GM12892 (cell line): Measurements from ENCODE around the gene RAET1L.
"Not testable (repeated sequence)": the region's sequence is repeated elsewhere in the genome, so short reads cannot be mapped to it uniquely, and the experiment has no call there.

Experiments used
- DNase-seq: peaks from one replicate; pipeline ENCODE4 v3.0.0; 2011; ENCODE audit not compliant: insufficient read length
- FAIRE-seq: peaks from 2 replicates; lab custom pipeline; 2011; peaks lifted over from hg19 to GRCh38; lab: Jason Lieb, UNC
- POLR2A ChIP-seq: IDR thresholded peaks from 2 replicates; pipeline ENCODE4 v1.6.1; 2011; ENCODE audit warnings: low read depth, low read length, control low read depth
- POLR2AphosphoS5 ChIP-seq: IDR thresholded peaks from 2 replicates; pipeline ENCODE4 v1.6.1; 2011; ENCODE audit warnings: low read depth, low read length, control low read depth
- TAF1 ChIP-seq: IDR thresholded peaks from 2 replicates; pipeline ENCODE4 v1.6.1; 2011; ENCODE audit warnings: low read depth, mild to moderate bottlenecking, control low read depth, low read length, borderline replicate concordance

The RAET1L gene

GRCh38 chr6:149977221-149977620 lies 48.1 kb downstream of the RAET1L start:
- TF ChIP-seq TAF1 (no peak), POLR2AphosphoS5 (no peak), POLR2A (no peak)
- FAIRE-seq (no peak), DNase-seq (no peak)

GRCh38 chr6:149975400-149975799 lies 49.9 kb downstream of the RAET1L start:
- FAIRE-seq (no peak), DNase-seq (no peak)
- TF ChIP-seq POLR2A (no peak), POLR2AphosphoS5 (no peak), TAF1 (no peak)

- FAIRE-seq: no peak
- TF ChIP-seq TAF1 (no peak), POLR2A (no peak), POLR2AphosphoS5 (no peak)
- DNase-seq: no peak
Observed at GRCh38 chr6:149974825-149975224, 50.5 kb downstream of the RAET1L start.

GRCh38 chr6:149974394-149974793 lies 50.9 kb downstream of the RAET1L start:
- DNase-seq, FAIRE-seq: not testable (repeated sequence)

- no peak for DNase-seq
- TF ChIP-seq POLR2AphosphoS5: no peak
- no peak for TF ChIP-seq POLR2A
- no peak for TF ChIP-seq TAF1
- FAIRE-seq: no peak
Observed at GRCh38 chr6:149969635-149970034, 55.7 kb downstream of the RAET1L start.

GRCh38 chr6:149968909-149969308 lies 56.4 kb downstream of the RAET1L start:
- FAIRE-seq, DNase-seq: not testable (repeated sequence)
